VCaP (cell line): ENCODE data around the gene NECAB3.

ENCODE experiments used
- H3K27ac ChIP-seq: fragments of 450-650 bp; 2 replicates; pipeline ENCODE4 v1.5.1; 2017
- TF ChIP-seq, protein P1 (sequence below): fragments of 450-650 bp; conservative IDR thresholded peaks from 2 replicates; pipeline ENCODE4 v1.5.1; 2017; ENCODE audit warnings: mild to moderate bottlenecking, moderate library complexity

The NECAB3 gene

DNA sequence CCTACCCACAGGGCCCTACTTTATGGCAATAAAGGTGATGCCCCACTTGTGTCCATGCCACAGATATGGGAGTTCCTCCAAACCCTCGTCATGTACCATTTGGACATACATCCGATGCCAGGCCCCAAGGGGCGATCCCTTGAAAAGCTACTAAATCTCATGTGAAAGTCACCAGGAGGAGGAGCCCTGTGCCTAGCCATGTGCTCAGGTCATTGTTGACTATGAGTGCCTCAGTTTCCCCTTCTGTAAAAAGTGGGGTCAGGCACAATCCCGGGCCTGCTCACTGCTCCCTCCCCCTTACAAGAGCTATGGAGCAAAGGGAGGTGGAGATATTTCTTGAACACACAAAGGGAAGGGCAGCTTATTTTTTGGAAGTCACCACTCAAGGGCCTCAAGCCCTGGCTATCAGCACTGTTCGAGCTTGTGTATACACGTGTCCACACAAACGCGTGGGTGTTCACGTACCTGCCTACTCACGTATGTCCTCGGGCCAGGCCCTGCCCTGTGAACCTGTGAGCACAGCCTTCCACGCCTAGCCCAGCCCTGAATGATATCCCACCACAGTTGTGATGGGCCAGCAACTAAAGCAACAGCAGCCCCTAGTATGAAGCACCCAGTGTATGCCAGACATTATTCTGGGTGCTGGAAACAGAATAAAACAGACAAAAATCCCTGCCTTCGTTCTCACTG, 5.6 kb downstream of the NECAB3 start:
- TF ChIP-seq, protein P1, sequence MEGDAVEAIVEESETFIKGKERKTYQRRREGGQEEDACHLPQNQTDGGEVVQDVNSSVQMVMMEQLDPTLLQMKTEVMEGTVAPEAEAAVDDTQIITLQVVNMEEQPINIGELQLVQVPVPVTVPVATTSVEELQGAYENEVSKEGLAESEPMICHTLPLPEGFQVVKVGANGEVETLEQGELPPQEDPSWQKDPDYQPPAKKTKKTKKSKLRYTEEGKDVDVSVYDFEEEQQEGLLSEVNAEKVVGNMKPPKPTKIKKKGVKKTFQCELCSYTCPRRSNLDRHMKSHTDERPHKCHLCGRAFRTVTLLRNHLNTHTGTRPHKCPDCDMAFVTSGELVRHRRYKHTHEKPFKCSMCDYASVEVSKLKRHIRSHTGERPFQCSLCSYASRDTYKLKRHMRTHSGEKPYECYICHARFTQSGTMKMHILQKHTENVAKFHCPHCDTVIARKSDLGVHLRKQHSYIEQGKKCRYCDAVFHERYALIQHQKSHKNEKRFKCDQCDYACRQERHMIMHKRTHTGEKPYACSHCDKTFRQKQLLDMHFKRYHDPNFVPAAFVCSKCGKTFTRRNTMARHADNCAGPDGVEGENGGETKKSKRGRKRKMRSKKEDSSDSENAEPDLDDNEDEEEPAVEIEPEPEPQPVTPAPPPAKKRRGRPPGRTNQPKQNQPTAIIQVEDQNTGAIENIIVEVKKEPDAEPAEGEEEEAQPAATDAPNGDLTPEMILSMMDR = no peak

DNA sequence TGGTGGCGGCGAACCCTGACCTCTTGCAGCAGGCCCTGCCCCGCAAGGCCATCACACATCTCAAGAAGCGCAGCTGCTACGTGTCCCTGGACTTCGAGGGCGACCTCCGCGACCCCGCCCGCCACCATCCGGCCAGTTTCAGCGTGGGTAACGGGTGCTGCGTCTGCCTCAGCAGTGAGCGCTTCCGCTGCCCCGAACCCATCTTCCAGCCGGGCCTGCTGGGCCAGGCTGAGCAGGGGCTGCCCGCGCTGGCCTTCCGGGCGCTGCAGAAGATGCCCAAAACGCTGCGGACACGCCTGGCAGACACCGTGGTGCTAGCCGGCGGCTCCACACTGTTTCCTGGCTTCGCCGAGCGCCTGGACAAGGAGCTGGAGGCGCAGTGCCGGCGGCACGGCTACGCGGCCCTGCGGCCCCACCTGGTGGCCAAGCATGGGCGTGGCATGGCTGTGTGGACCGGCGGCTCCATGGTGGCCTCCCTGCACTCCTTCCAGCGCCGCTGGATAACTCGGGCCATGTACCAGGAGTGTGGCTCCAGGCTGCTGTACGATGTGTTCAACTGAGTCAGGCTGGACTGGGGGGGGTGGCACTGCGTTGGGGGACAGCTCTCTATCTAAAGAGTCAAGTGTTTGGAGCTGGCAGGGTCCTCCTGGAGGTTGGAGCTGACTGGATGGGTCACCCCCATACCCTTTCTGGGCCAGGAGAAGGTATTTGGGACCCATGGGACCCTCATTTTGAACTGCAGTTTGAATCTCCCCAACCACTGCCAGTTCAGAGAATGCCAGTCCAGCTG, 6.4 kb downstream of the NECAB3 start:
- TF ChIP-seq, protein P1 = peak; percentile 97
- peak overlapping the region; percentile 98 for H3K27ac ChIP-seq

More for the DNA sequence above, 5.6 kb downstream of the NECAB3 start:
- H3K27ac ChIP-seq = peak overlapping the region; percentile 98

DNA sequence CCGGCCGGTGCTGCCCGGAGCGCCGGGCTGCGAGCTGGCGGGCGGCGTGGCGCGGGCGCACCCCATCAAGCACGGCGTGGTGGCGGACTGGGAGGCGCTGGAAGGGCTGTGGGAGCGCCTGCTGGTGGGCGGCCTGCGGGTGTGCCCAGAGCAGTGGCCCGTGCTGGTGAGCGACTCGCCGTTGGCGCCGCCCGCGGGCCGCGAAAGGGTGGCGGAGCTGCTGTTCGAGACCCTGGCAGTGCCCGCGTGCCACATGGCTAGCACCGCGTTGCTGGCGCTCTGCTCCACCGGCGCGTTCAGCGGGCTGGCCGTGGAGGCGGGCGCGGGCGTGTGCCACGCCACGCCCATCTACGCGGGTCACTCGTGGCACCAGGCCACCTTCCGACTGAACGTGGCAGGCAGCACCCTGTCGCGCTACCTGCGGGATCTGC, 7.0 kb downstream of the NECAB3 start:
- TF ChIP-seq, protein P1 = no peak
- H3K27ac ChIP-seq = peak overlapping the region; percentile 98

DNA sequence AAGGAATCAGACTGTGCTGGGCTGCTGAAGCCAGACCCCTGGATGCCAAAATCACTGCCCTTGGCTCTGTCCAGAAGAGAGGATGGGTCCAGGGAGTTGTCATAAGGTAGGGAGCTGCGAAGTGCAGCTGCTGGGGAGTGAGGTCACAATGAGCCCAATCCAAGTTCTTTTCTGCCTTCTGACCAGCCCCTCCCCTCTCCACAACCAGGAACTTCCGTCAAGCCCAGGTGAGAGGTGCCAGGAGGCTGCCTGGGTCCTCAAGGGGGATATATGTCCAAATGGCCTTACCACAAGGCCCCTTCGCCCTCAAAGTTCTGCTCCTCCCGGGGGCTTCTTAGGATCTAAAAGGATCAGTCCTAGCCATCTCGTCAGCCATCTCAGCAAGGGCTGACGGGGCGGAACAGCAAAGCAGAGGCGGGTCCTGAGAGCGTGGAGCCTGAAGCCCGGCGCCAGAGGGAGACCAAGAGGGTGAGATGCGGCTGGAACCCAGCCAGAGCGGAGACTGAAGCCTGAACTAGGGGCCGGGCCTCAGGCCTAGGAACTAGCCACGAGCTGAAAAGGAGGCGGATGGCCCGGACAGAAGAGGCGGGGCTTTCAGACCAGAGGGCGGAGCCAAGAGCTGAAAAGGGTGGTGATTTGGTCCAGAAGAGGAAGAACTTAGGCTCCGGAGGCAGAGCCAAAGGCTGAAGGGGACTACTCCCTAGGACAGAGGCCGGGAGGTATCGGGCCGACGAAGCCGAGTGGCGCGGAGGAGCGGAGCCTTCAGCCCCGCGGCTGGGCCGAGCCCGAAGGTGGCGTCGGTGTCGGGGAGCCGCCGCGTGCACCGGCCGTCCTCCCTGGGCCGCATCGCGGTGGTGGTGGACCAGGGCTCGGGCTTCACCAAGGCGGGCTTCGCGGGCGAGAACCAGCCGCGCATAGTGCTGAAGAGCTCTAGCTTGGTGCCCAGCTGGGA, 7.7 kb downstream of the NECAB3 start, which contains the start of gene ACTL10:
Gene ACTL10, plus strand, starts transcription at position 651 of the 952 bp plus-strand sequence. CDS start 555 bp downstream, outside the sequence.
- TF ChIP-seq, protein P1 = peak; percentile 54
- peak within 1 kb of the TSS; percentile 98 for H3K27ac ChIP-seq

DNA sequence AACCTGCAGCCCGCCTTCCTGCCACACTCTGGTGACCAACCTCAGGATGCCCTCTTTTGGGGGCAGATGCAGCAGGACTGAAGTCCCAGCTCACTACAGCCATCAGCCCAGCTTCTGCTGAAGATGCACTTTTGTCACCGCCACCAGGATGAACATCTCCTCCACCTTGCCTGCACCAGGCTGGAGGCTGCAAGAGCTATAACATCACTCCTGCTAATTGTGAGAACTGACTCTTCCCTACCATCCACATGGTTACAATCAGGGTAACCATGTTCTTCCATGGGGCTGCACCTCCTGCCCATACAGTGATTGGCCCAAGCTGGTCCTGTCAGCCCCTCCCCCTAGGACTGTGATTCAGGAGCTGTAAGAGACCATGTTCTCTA, 9.5 kb downstream of the NECAB3 start:
- peak overlapping the region; percentile 98 for H3K27ac ChIP-seq
- TF ChIP-seq, protein P1 = no peak

DNA sequence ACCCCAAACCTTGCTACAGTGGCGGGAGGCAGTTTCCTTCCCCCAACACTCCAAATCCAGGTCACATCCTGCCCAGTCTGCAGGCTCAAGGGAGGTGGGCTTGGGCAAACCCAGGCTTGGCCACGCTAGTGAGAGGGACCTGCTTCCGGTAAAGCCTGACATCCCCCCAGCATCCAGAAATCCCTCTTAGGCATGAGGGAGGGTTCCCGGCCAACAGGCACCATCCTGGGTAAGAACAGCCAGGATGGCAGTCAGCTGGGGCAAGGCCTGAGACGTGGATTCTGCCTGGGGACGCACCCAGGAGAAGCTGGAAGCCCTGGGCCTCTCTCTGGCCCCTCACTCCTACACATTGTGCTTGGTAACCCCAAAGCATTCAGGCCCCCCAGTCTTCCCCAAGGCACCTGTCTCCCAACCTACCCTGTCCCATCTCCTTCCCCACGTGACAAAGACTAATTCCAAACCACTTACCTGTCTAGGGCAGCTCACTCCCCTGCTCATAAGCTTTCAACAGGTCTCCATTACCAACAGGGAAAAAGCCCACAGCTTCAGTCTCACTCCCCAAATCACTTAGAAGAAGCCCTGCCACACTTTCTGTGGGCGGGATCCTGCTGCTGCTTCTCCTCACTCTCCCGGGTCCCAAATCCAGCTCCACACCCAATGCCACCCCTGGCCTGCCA, 10.0 kb downstream of the NECAB3 start:
- TF ChIP-seq, protein P1 = no peak
- H3K27ac ChIP-seq = peak overlapping the region; percentile 98
